OCI-LY3 (cell line): ENCODE results near the gene PKP4.

Source experiments
- H2AFZ ChIP-seq: fragments of 200-600, 300-600 bp; shearing (Covaris generic); 2 replicates; pipeline ENCODE4 v1.6.0; 2014; ENCODE audit warnings: antibody characterized with exemption, low read depth, low read length
- H3K27ac ChIP-seq: fragments of 200-600, 300-600 bp; sonication (generic); 2 replicates; pipeline ENCODE4 v1.5.1; 2014; ENCODE audit warnings: mild to moderate bottlenecking, low read length, moderate library complexity, mixed read lengths
- H3K27me3 ChIP-seq: fragments of 200-600, 300-600 bp; sonication (generic); 2 replicates; pipeline ENCODE4 v1.6.1; 2014; ENCODE audit warnings: low read depth, low read length, mixed read lengths
- H3K36me3 ChIP-seq: fragments of 200-600, 300-600 bp; sonication (generic); replicated peaks from 2 replicates; pipeline ENCODE3; 2014; ENCODE audit warnings: low read depth, low read length, mixed read lengths
- H3K4me1 ChIP-seq: fragments of 300-600, 200-600 bp; sonication (generic); 2 replicates; pipeline ENCODE4 v1.6.1; 2014; ENCODE audit warnings: low read length, mixed read lengths
- H3K4me2 ChIP-seq: fragments of 200-600, 300-600 bp; sonication (generic); 2 replicates; pipeline ENCODE4 v1.6.1; 2014; ENCODE audit warnings: low read length, mixed read lengths
- H3K4me3 ChIP-seq: fragments of 300-600, 200-600 bp; sonication (generic); 2 replicates; pipeline ENCODE4 v1.5.1; 2014; ENCODE audit warnings: antibody characterized with exemption, mild to moderate bottlenecking, low read length, moderate library complexity
- H3K79me2 ChIP-seq: fragments of 300-600, 200-600 bp; shearing (Covaris generic); 2 replicates; pipeline ENCODE4 v1.6.1; 2014; ENCODE audit warnings: mild to moderate bottlenecking, low read length, mixed read lengths
- H3K9ac ChIP-seq: fragments of 300-600, 200-600 bp; shearing (Covaris generic); 2 replicates; pipeline ENCODE4 v1.6.0; 2014; ENCODE audit warnings: mild to moderate bottlenecking, low read length, moderate library complexity
- H3K9me3 ChIP-seq: fragments of 200-600, 300-600 bp; shearing (Covaris generic); 2 replicates; pipeline ENCODE4 v1.6.1; 2014; ENCODE audit warnings: low read length, mixed read lengths; ENCODE audit not compliant: insufficient read depth
- H4K20me1 ChIP-seq: fragments of 200-600, 300-600 bp; sonication (generic); 2 replicates; pipeline ENCODE4 v1.6.1; 2016; ENCODE audit warnings: low read length, mixed read lengths; ENCODE audit not compliant: insufficient read depth
- EZH2phosphoT487 ChIP-seq: fragments of 200-600 bp; shearing (Covaris generic); IDR thresholded peaks from 2 replicates; pipeline ENCODE4 v1.6.1; 2018; ENCODE audit warnings: antibody characterized with exemption, mixed run types, low read depth
- TF ChIP-seq, protein P1 (sequence below): fragments of 200-600, 300-600 bp; sonication (generic); IDR thresholded peaks from 2 replicates; pipeline ENCODE4 v1.5.1; 2014; ENCODE audit warnings: antibody characterized with exemption, low read length, low read depth

PKP4 gene

GRCh38 chr2:158477202-158477601 lies 20.4 kb downstream of the PKP4 start:
- Histone ChIP-seq H3K9me3 (no peaks in the 10 kb centered on the region), H3K4me3 (no peak overlapping the region), H3K9ac (no peak overlapping the region), H4K20me1 (no peaks in the 10 kb centered on the region), H3K36me3 (no peaks in the 10 kb centered on the region), H3K4me1 (no peaks in the 10 kb centered on the region), H3K27me3 (no peaks in the 10 kb centered on the region), H3K4me2 (no peak overlapping the region), H3K27ac (no peak overlapping the region), H2AFZ (no peak overlapping the region), H3K79me2 (no peaks in the 10 kb centered on the region)
- TF ChIP-seq, protein P1, sequence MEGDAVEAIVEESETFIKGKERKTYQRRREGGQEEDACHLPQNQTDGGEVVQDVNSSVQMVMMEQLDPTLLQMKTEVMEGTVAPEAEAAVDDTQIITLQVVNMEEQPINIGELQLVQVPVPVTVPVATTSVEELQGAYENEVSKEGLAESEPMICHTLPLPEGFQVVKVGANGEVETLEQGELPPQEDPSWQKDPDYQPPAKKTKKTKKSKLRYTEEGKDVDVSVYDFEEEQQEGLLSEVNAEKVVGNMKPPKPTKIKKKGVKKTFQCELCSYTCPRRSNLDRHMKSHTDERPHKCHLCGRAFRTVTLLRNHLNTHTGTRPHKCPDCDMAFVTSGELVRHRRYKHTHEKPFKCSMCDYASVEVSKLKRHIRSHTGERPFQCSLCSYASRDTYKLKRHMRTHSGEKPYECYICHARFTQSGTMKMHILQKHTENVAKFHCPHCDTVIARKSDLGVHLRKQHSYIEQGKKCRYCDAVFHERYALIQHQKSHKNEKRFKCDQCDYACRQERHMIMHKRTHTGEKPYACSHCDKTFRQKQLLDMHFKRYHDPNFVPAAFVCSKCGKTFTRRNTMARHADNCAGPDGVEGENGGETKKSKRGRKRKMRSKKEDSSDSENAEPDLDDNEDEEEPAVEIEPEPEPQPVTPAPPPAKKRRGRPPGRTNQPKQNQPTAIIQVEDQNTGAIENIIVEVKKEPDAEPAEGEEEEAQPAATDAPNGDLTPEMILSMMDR, result no peak
- TF ChIP-seq EZH2phosphoT487, result no peak

DNA sequence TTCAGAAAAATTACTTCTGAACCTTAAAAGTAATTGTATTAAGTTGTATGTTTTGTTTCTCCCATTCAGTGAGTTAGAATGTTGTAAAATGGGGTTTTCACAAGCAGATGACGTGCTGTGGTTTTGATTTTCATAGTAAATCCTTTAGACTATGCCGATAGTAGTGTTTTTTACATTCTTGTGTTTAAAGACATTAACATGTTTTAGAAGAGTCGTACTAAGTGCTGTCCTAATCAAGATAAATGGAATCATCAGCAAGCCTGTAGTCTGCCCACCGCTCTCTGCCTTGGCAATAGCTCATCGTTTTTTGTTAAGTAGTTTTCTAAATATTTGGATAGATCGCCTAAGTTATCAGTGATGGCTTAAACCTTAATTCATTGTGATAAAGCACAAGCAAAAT lies 21.5 kb downstream of the PKP4 start:
- Histone ChIP-seq H3K79me2 (no peaks in the 10 kb centered on the region), H3K4me2 (no peak overlapping the region), H3K9me3 (no peaks in the 10 kb centered on the region), H3K4me3 (no peak overlapping the region), H3K36me3 (no peaks in the 10 kb centered on the region), H2AFZ (no peak overlapping the region), H4K20me1 (no peaks in the 10 kb centered on the region), H3K4me1 (no peaks in the 10 kb centered on the region), H3K27me3 (no peaks in the 10 kb centered on the region), H3K27ac (no peak overlapping the region), H3K9ac (no peak overlapping the region)
- no peak for TF ChIP-seq EZH2phosphoT487
- TF ChIP-seq, protein P1, result no peak

- Histone ChIP-seq H3K9me3 (no peaks in the 10 kb centered on the region), H3K9ac (no peak overlapping the region), H3K27ac (no peak overlapping the region), H3K79me2 (no peaks in the 10 kb centered on the region), H3K4me2 (no peak overlapping the region), H3K4me1 (no peaks in the 10 kb centered on the region), H4K20me1 (no peaks in the 10 kb centered on the region), H3K27me3 (no peaks in the 10 kb centered on the region), H3K36me3 (no peaks in the 10 kb centered on the region), H3K4me3 (no peak overlapping the region), H2AFZ (no peak overlapping the region)
- no peak for TF ChIP-seq EZH2phosphoT487
- TF ChIP-seq, protein P1, result no peak
Measured at GRCh38 chr2:158478816-158479215, 22.1 kb downstream of the PKP4 start.

DNA sequence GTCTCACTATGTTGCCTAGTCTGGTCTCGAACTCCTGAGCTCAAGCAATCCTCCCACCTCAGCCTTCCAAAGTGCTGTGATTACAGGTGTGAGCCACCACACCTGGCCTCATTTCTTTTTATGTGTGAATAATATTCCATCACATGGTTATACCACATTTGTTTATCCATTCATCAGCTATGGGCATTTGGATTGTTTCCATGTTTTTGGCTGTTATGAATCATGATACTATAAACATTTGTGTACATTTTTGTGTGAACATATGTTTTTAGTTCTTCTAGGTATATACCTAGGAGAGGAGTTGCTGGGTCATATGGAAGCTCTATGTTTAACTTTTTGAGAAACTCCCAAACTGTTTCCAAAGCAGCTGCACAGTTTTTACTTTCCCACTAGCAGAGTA lies 24.4 kb downstream of the PKP4 start:
- H2AFZ ChIP-seq, result no peak overlapping the region
- no peak overlapping the region for H3K27ac ChIP-seq
- no peak overlapping the region for H3K4me3 ChIP-seq
- TF ChIP-seq, protein P1, result no peak
- no peak for TF ChIP-seq EZH2phosphoT487
- no peaks in the 10 kb centered on the region for H3K9me3 ChIP-seq
- no peaks in the 10 kb centered on the region for H4K20me1 ChIP-seq
- H3K27me3 ChIP-seq, result no peaks in the 10 kb centered on the region
- H3K79me2 ChIP-seq, result peaks cover 10% of the 10 kb centered on the region; the same call in 1 of the 2 replicates
- H3K4me1 ChIP-seq, result no peaks in the 10 kb centered on the region
- no peak overlapping the region for H3K4me2 ChIP-seq
- H3K9ac ChIP-seq, result no peak overlapping the region
- H3K36me3 ChIP-seq, result no peaks in the 10 kb centered on the region
